Activated naive CD8-positive, alpha-beta T cell treated with anti-CD3 and anti-CD28 coated beads, Interleukin-2, amount 50 U/mL, for 24 hours (primary cell): ENCODE data around the gene PDE9A.

Experiments
- ATAC-seq: fragments of 150-1000 bp; cut with Tn5 transposase; one replicate; pipeline ENCODE4 v1.10.0; 2021
- DNase-seq: peaks from one replicate; pipeline ENCODE4 v3.0.0; 2021
- H3K27ac Mint-ChIP-seq: one replicate; pipeline ENCODE4 v1.8.0; 2021; ENCODE audit warnings: mild to moderate bottlenecking, mixed read lengths
- H3K27me3 Mint-ChIP-seq: one replicate; pipeline ENCODE4 v1.8.0; 2021; ENCODE audit warnings: mixed read lengths
- H3K36me3 Mint-ChIP-seq: one replicate; pipeline ENCODE4 v1.8.0; 2021; ENCODE audit warnings: low read depth, mixed read lengths
- H3K4me1 Mint-ChIP-seq: one replicate; pipeline ENCODE4 v1.8.0; 2021; ENCODE audit warnings: mixed read lengths
- H3K4me3 Mint-ChIP-seq: one replicate; pipeline ENCODE4 v1.8.0; 2021; ENCODE audit warnings: mild to moderate bottlenecking, moderate library complexity, mixed read lengths
- H3K9me3 Mint-ChIP-seq: one replicate; pipeline ENCODE4 v1.8.0; 2021; ENCODE audit warnings: mixed read lengths

The PDE9A gene

GRCh38 chr21:42676808-42677207 lies 23.4 kb downstream of the PDE9A start:
- DNase-seq (no peak), ATAC-seq (no peak)
- Mint-ChIP-seq H3K4me3 (no peak overlapping the region), H3K36me3 (no peaks in the 10 kb centered on the region), H3K4me1 (peaks cover 31% of the 10 kb centered on the region), H3K27ac (no peak overlapping the region), H3K9me3 (no peaks in the 10 kb centered on the region), H3K27me3 (no peaks in the 10 kb centered on the region)

GRCh38 chr21:42677339-42678321 lies 24.2 kb downstream of the PDE9A start:
- Mint-ChIP-seq H3K27me3 (no peaks in the 10 kb centered on the region), H3K4me1 (peaks cover 34% of the 10 kb centered on the region), H3K4me3 (no peak overlapping the region), H3K36me3 (no peaks in the 10 kb centered on the region), H3K9me3 (no peaks in the 10 kb centered on the region), H3K27ac (no peak overlapping the region)
- ATAC-seq (no peak), DNase-seq (no peak)

GRCh38 chr21:42678618-42679295 lies 25.3 kb downstream of the PDE9A start:
- no peak for DNase-seq
- H3K4me1 Mint-ChIP-seq, result peaks cover 44% of the 10 kb centered on the region
- H3K27me3 Mint-ChIP-seq, result no peaks in the 10 kb centered on the region
- H3K4me3 Mint-ChIP-seq, result no peak overlapping the region
- H3K36me3 Mint-ChIP-seq, result peaks cover 2% of the 10 kb centered on the region
- no peak for ATAC-seq
- no peaks in the 10 kb centered on the region for H3K9me3 Mint-ChIP-seq
- H3K27ac Mint-ChIP-seq, result no peak overlapping the region

- H3K27me3 Mint-ChIP-seq, result no peaks in the 10 kb centered on the region
- H3K4me1 Mint-ChIP-seq, result peaks cover 51% of the 10 kb centered on the region
- H3K27ac Mint-ChIP-seq, result no peak overlapping the region
- H3K9me3 Mint-ChIP-seq, result no peaks in the 10 kb centered on the region
- peaks cover 2% of the 10 kb centered on the region for H3K36me3 Mint-ChIP-seq
- ATAC-seq (no peak), DNase-seq (no peak)
- H3K4me3 Mint-ChIP-seq, result no peak overlapping the region
These were observed 26.1 kb downstream of the PDE9A start for GRCh38 chr21:42679319-42680057.

- no peak overlapping the region for H3K27ac Mint-ChIP-seq
- ATAC-seq (no peak), DNase-seq (no peak)
- H3K4me3 Mint-ChIP-seq, result no peak overlapping the region
- peaks cover 2% of the 10 kb centered on the region for H3K36me3 Mint-ChIP-seq
- no peaks in the 10 kb centered on the region for H3K27me3 Mint-ChIP-seq
- no peaks in the 10 kb centered on the region for H3K9me3 Mint-ChIP-seq
- H3K4me1 Mint-ChIP-seq, result peaks cover 56% of the 10 kb centered on the region
These were observed 26.6 kb downstream of the PDE9A start for GRCh38 chr21:42680058-42680330.

- no peaks in the 10 kb centered on the region for H3K9me3 Mint-ChIP-seq
- no peaks in the 10 kb centered on the region for H3K27me3 Mint-ChIP-seq
- DNase-seq, result no peak
- H3K36me3 Mint-ChIP-seq, result peaks cover 2% of the 10 kb centered on the region
- ATAC-seq, result no peak
- H3K4me1 Mint-ChIP-seq, result peaks cover 60% of the 10 kb centered on the region
- H3K4me3 Mint-ChIP-seq, result no peak overlapping the region
- H3K27ac Mint-ChIP-seq, result no peak overlapping the region
These were observed 27.0 kb downstream of the PDE9A start for GRCh38 chr21:42680429-42680828.

- Mint-ChIP-seq H3K9me3 (no peaks in the 10 kb centered on the region), H3K4me3 (no peak overlapping the region), H3K27ac (peak overlapping the region; percentile 10), H3K36me3 (peaks cover 2% of the 10 kb centered on the region), H3K4me1 (peaks cover 64% of the 10 kb centered on the region), H3K27me3 (no peaks in the 10 kb centered on the region)
- ATAC-seq (peak; percentile 42), DNase-seq (no peak)
These were observed 28.1 kb downstream of the PDE9A start for GRCh38 chr21:42681296-42682206.

GRCh38 chr21:42682661-42683210 lies 29.3 kb downstream of the PDE9A start:
- no peak overlapping the region for H3K4me3 Mint-ChIP-seq
- no peaks in the 10 kb centered on the region for H3K27me3 Mint-ChIP-seq
- peaks cover 2% of the 10 kb centered on the region for H3K36me3 Mint-ChIP-seq
- ATAC-seq (no peak), DNase-seq (no peak)
- H3K9me3 Mint-ChIP-seq, result no peaks in the 10 kb centered on the region
- H3K4me1 Mint-ChIP-seq, result peaks cover 61% of the 10 kb centered on the region
- H3K27ac Mint-ChIP-seq, result no peak overlapping the region

GRCh38 chr21:42683371-42684108 lies 30.1 kb downstream of the PDE9A start:
- DNase-seq (peak; percentile 37), ATAC-seq (peak; percentile 11)
- Mint-ChIP-seq H3K4me3 (peak overlapping the region; percentile 71), H3K27ac (peak overlapping the region; percentile 86), H3K9me3 (no peaks in the 10 kb centered on the region), H3K27me3 (no peaks in the 10 kb centered on the region), H3K4me1 (peaks cover 54% of the 10 kb centered on the region), H3K36me3 (peaks cover 2% of the 10 kb centered on the region)

GRCh38 chr21:42684109-42684916 lies 30.9 kb downstream of the PDE9A start:
- peaks cover 53% of the 10 kb centered on the region for H3K4me1 Mint-ChIP-seq
- H3K27me3 Mint-ChIP-seq, result no peaks in the 10 kb centered on the region
- H3K36me3 Mint-ChIP-seq, result peaks cover 2% of the 10 kb centered on the region
- H3K9me3 Mint-ChIP-seq, result no peaks in the 10 kb centered on the region
- peak; percentile 53 for ATAC-seq
- peak; percentile 44 for DNase-seq
- H3K4me3 Mint-ChIP-seq, result peak overlapping the region; percentile 71
- peak overlapping the region; percentile 86 for H3K27ac Mint-ChIP-seq

- Mint-ChIP-seq H3K4me3 (peak overlapping the region; percentile 8), H3K9me3 (no peaks in the 10 kb centered on the region), H3K27me3 (no peaks in the 10 kb centered on the region), H3K36me3 (peaks cover 2% of the 10 kb centered on the region), H3K27ac (no peak overlapping the region), H3K4me1 (peaks cover 51% of the 10 kb centered on the region)
- DNase-seq (no peak), ATAC-seq (no peak)
These were observed 31.6 kb downstream of the PDE9A start for GRCh38 chr21:42685036-42685435.

GRCh38 chr21:42685954-42686500 lies 32.6 kb downstream of the PDE9A start:
- no peak for DNase-seq
- H3K36me3 Mint-ChIP-seq, result peaks cover 2% of the 10 kb centered on the region
- H3K4me1 Mint-ChIP-seq, result peaks cover 48% of the 10 kb centered on the region
- ATAC-seq, result no peak
- H3K27ac Mint-ChIP-seq, result no peak overlapping the region
- no peaks in the 10 kb centered on the region for H3K27me3 Mint-ChIP-seq
- no peaks in the 10 kb centered on the region for H3K9me3 Mint-ChIP-seq
- no peak overlapping the region for H3K4me3 Mint-ChIP-seq
